ENCODE data around the gene GLIS1. TPM values are rescaled to one million over a fixed set of nuclear protein-coding genes. Genes with fewer than 3 reads are reported as not detected.

The GLIS1 gene
- total RNA-seq, 2 donors from 2014 or later = 2.6 TPM; not detected in 1

DNA sequence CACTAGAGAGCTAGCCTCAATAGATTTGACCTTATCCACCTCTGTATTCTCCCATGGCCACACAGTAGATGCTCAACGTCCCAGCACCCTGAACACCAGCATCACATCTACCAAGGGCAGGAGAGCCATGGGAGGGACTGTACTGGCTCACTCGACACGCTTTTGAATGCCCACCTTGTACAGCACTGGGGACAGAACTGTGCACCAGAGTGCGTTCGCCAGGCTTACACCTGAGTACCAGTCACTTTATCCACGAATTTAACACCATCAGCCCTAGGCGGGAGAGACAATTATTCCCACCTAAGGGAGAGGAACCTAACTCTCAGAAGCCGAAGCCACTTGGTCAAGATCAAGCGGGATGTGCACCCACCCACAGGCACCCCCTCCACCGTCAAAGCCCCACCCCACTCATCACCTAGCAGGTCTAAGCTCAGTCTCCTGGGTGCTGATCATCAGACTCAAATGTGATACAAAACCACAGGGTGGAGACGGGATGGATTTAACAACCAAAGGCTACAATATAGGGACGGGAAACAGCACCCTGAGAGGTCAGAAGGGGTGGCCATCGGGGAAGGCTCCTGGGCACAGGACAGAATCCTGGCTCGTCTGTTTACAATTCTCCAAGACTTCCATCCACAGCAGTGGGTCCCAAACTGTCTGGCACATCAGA is 110.5 kb downstream of the GLIS1 start:
- ATAC-seq (ENCODE audit: insufficient number of reproducible peaks, low FRiP score, low read depth) = no peak
- no peaks in the 10 kb centered on the region for H3K9me3 ChIP-seq
- DNase-seq (ENCODE audit: low spot score) = no peak

DNA sequence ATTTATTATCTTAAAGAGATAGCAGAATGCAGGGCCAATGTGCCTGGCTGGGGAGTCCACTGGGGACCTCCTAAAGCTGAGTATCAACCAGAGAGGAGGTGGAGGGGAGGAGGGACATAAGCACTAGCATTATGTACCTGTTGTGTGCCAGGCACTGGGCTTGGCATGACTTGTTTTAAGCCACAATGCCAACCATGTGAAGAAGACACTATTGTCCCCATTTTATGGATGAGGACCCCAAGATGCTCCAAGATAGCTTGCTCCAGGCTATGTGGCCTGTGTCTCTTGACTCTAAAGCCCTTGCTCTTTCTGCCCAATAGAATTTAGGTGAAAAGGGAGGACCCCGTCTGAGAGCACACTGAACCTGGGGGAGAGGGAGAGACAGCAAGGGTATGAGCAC is 111.3 kb downstream of the GLIS1 start:
- no peaks in the 10 kb centered on the region for H3K27me3 ChIP-seq (replicated peaks; ENCODE audit: insufficient read depth)
- no peaks in the 10 kb centered on the region for H3K36me3 ChIP-seq
- no peak overlapping the region for H3K27ac ChIP-seq
- H3K4me1 ChIP-seq (ENCODE audit: control insufficient read depth in 1 of 2, low read depth in 2 of 2) = no peaks in the 10 kb centered on the region
- ATAC-seq (ENCODE audit: insufficient number of reproducible peaks, low FRiP score, low read depth) = no peak
- TF ChIP-seq, protein P1, sequence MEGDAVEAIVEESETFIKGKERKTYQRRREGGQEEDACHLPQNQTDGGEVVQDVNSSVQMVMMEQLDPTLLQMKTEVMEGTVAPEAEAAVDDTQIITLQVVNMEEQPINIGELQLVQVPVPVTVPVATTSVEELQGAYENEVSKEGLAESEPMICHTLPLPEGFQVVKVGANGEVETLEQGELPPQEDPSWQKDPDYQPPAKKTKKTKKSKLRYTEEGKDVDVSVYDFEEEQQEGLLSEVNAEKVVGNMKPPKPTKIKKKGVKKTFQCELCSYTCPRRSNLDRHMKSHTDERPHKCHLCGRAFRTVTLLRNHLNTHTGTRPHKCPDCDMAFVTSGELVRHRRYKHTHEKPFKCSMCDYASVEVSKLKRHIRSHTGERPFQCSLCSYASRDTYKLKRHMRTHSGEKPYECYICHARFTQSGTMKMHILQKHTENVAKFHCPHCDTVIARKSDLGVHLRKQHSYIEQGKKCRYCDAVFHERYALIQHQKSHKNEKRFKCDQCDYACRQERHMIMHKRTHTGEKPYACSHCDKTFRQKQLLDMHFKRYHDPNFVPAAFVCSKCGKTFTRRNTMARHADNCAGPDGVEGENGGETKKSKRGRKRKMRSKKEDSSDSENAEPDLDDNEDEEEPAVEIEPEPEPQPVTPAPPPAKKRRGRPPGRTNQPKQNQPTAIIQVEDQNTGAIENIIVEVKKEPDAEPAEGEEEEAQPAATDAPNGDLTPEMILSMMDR (IDR thresholded peaks at IDR 0.05) = no peak
- DNase-seq (ENCODE audit: low spot score) = no peak
- H3K4me3 ChIP-seq = no peak overlapping the region
- H3K9me3 ChIP-seq = no peaks in the 10 kb centered on the region

More for the DNA sequence above, 110.5 kb downstream of the GLIS1 start:
- Histone ChIP-seq H3K27ac (no peak overlapping the region), H3K4me3 (no peak overlapping the region), H3K36me3 (no peaks in the 10 kb centered on the region), H3K4me1 (ENCODE audit: control insufficient read depth in 1 of 2, low read depth in 2 of 2) (no peaks in the 10 kb centered on the region), H3K27me3 (replicated peaks; ENCODE audit: insufficient read depth) (no peaks in the 10 kb centered on the region)
- TF ChIP-seq, protein P1 (IDR thresholded peaks at IDR 0.05) = no peak

DNA sequence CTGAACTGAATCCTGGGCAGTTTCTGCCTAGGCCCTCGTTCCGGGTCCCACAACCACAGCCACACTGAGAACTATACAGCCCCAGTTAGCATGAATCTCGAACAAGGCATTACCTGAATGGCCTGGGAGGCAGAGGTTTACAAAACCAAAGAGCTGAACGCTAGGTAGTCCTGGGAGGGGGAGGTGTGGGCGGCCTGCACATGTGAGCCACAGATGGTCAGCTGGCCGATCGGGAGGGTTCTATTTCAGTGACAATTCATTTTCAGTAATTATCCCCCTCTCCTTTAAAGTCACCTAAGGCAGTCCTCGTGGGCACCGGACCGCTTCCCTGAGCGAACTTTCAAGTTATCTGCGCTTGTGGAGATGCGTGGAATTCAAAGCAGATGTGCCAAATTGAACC is 111.9 kb downstream of the GLIS1 start:
- Histone ChIP-seq H3K4me1 (ENCODE audit: control insufficient read depth in 1 of 2, low read depth in 2 of 2) (no peaks in the 10 kb centered on the region), H3K27me3 (replicated peaks; ENCODE audit: insufficient read depth) (no peaks in the 10 kb centered on the region), H3K36me3 (no peaks in the 10 kb centered on the region), H3K4me3 (no peak overlapping the region), H3K9me3 (no peaks in the 10 kb centered on the region), H3K27ac (no peak overlapping the region)
- TF ChIP-seq, protein P1 (IDR thresholded peaks at IDR 0.05) = no peak
- ATAC-seq (ENCODE audit: insufficient number of reproducible peaks, low FRiP score, low read depth) = no peak
- no peak for DNase-seq (ENCODE audit: low spot score)

- H3K27me3 ChIP-seq (replicated peaks; ENCODE audit: insufficient read depth) = no peaks in the 10 kb centered on the region
- TF ChIP-seq, protein P1 (IDR thresholded peaks at IDR 0.05) = no peak
- H3K4me3 ChIP-seq = no peak overlapping the region
- H3K9me3 ChIP-seq = no peaks in the 10 kb centered on the region
- no peak for DNase-seq (ENCODE audit: low spot score)
- H3K4me1 ChIP-seq (ENCODE audit: control insufficient read depth in 1 of 2, low read depth in 2 of 2) = no peaks in the 10 kb centered on the region
- ATAC-seq (ENCODE audit: insufficient number of reproducible peaks, low FRiP score, low read depth) = no peak
- H3K27ac ChIP-seq = no peak overlapping the region
- H3K36me3 ChIP-seq = no peaks in the 10 kb centered on the region
Measured at GRCh38 chr1:53626616-53627015, 112.3 kb downstream of the GLIS1 start.

DNA sequence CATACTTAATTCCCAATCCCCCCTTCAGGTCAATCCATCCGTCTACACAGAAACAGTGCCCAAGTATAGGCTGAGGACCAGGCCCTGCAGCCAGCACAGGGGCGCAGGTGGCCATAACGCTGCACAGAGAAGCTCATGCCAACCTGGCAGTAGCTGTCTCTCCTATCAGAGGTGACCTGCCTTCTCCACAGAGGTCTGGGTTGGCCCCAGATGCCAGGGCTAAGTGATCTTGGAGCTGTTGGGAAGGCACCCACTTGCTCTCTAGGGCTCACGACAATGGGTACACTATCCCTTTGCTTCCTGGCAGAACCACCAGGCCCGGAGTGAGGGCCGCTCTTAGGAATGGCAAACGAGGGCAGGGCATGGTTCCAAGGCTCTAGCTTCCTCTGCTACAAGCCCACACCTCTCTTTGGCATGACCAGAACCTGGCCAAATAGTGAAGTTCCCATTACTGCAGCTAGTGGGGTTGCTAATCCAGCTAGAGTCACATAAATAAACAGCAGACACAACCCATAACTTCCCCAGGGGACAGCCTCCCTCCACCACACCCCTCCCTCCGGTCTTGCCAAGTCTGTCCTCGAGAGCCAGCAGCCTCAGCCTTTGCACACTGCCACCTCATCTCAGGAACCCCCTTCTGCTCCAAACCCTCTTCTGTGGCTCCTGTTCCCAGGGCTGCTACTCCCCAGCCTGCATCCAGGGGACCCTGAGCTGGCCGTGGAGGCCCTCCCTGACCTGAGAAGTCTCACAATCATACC is 113.0 kb downstream of the GLIS1 start:
- no peak for DNase-seq (ENCODE audit: low spot score)
- Histone ChIP-seq H3K27me3 (replicated peaks; ENCODE audit: insufficient read depth) (no peaks in the 10 kb centered on the region), H3K27ac (no peak overlapping the region), H3K36me3 (no peaks in the 10 kb centered on the region), H3K4me3 (no peak overlapping the region), H3K4me1 (ENCODE audit: control insufficient read depth in 1 of 2, low read depth in 2 of 2) (no peaks in the 10 kb centered on the region), H3K9me3 (no peaks in the 10 kb centered on the region)
- TF ChIP-seq, protein P1 (IDR thresholded peaks at IDR 0.05) = no peak
- ATAC-seq (ENCODE audit: insufficient number of reproducible peaks, low FRiP score, low read depth) = no peak

Data from thoracic aorta (tissue), 2 donors.